Transverse colon (tissue), 4 donors: ENCODE measurements around the gene SMIM31.
A peak's percentile ranks its signal among the peaks of the same experiment; 100 is the strongest.

Source experiments
- CTCF ChIP-seq, 5 experiments: fragments of 200-600 bp in 3 of 5; fragments of 450-650 bp in 2 of 5; sonication (generic) in 3 of 5; IDR thresholded peaks; 1 replicate in 2 of 5; 2 replicates in 3 of 5; pipeline ENCODE4 v1.5.1; 2016 to 2017; ENCODE audit warnings: antibody characterized with exemption in 5 of 5, inconsistent platforms in 3 of 5, mild to moderate bottlenecking in 2 of 5, moderate library complexity in 1 of 5
- POLR2A ChIP-seq: fragments of 450-650 bp; IDR thresholded peaks from one replicate; pipeline ENCODE4 v1.6.1; 2016; ENCODE audit warnings: antibody characterized with exemption, mild to moderate bottlenecking, moderate library complexity
- POLR2AphosphoS5 ChIP-seq, 3 donors: sonication (generic); formaldehyde crosslinking; IDR thresholded peaks; one replicate each; pipeline ENCODE4 v1.6.1; 2016; ENCODE audit warnings: antibody characterized with exemption in 3 of 3

DNA sequence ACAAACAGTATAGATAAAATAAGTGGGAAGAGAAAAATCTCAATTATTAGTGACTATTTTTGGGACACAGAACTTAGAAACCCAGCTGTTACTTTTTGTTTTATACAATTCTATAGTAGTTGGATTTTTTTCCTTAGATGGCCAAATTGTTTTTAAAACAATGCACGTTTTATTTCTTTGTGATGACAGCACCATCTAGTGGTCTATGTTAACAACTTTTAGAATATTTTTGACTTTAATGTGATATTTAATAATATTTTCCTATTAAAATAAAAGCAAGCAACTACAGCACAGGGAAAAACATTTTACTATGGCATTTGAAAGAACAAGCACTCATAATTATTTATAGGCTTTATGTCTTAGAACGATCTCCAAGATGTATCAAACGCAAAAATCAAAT, 5.6 kb upstream of the SMIM31 start:
- TF ChIP-seq POLR2A (no peak), CTCF (IDR thresholded peaks at IDR 0.05) (peak; percentile 23 to 52 (median 38)), POLR2AphosphoS5 (IDR thresholded peaks at IDR 0.05) (no peak)
